IPS-NIHi7 (cell line): ENCODE results near the gene P2RY8.
"Not testable (repeated sequence)": the region's sequence is repeated elsewhere in the genome, so short reads cannot be mapped to it uniquely, and the experiment has no call there.

Experiments
- DNase-seq: peaks from one replicate; pipeline ENCODE4 v3.0.0; 2012; ENCODE audit warnings: mixed read lengths; ENCODE audit errors: extremely low spot score

Gene P2RY8

GRCh38 chrX:1545776-1546408 is 8.9 kb upstream of the P2RY8 start:
- DNase-seq: no peak

- DNase-seq: no peak
Observed at GRCh38 chrX:1542994-1543725, 6.2 kb upstream of the P2RY8 start.

- DNase-seq: not testable (repeated sequence)
Observed at GRCh38 chrX:1539146-1539545, 2.2 kb upstream of the P2RY8 start.

- DNase-seq: not testable (repeated sequence)
Observed at GRCh38 chrX:1537716-1538090, 718 bp upstream of the P2RY8 start.

GRCh38 chrX:1536712-1537030 is 314 bp downstream of the P2RY8 start:
- DNase-seq: no peak

- DNase-seq: no peak
Observed at GRCh38 chrX:1535241-1536041, 1.5 kb downstream of the P2RY8 start.

- DNase-seq: peak; percentile 42
Observed at GRCh38 chrX:1534301-1535168, 2.5 kb downstream of the P2RY8 start.

- DNase-seq: no peak
Observed at GRCh38 chrX:1533058-1533457, 3.9 kb downstream of the P2RY8 start.

GRCh38 chrX:1531096-1531890 is 5.7 kb downstream of the P2RY8 start:
- no peak for DNase-seq

GRCh38 chrX:1529756-1530155 is 7.2 kb downstream of the P2RY8 start:
- no peak for DNase-seq

- DNase-seq: no peak
Observed at GRCh38 chrX:1529328-1529727, 7.7 kb downstream of the P2RY8 start.

- DNase-seq: no peak
Observed at GRCh38 chrX:1528884-1529203, 8.1 kb downstream of the P2RY8 start.

- no peak for DNase-seq
Observed at GRCh38 chrX:1528186-1528883, 8.7 kb downstream of the P2RY8 start.

- no peak for DNase-seq
Observed at GRCh38 chrX:1527457-1527856, 9.5 kb downstream of the P2RY8 start.

- DNase-seq: no peak
Observed at GRCh38 chrX:1526565-1526964, 10.4 kb downstream of the P2RY8 start.

GRCh38 chrX:1525583-1526355 is 11.2 kb downstream of the P2RY8 start:
- DNase-seq: no peak

- no peak for DNase-seq
Observed at GRCh38 chrX:1524874-1525582, 12.0 kb downstream of the P2RY8 start.

GRCh38 chrX:1522905-1523304 is 14.1 kb downstream of the P2RY8 start:
- DNase-seq: not testable (repeated sequence)

- peak; percentile 68 for DNase-seq
Observed at GRCh38 chrX:1521459-1521956, 15.5 kb downstream of the P2RY8 start.
